Breast epithelium (tissue), 4 donors: ENCODE measurements around the gene STT3B. TPM values are rescaled to one million over a fixed set of nuclear protein-coding genes. Genes with fewer than 3 reads are reported as not detected.

Experiments
- DNase-seq, 2 donors: peaks; one replicate each; pipeline ENCODE4 v3.0.0-alpha.2; 2019; ENCODE audit warnings: low spot score in 2 of 2
- H3K27ac ChIP-seq, 2 donors: fragments of 200-600 bp; sonication (generic) in 1 of 2; one replicate each; pipeline ENCODE4 v1.5.1; 2016 to 2019; ENCODE audit warnings: mild to moderate bottlenecking in 1 of 2
- H3K27me3 ChIP-seq, 2 donors: fragments of 200-600 bp; sonication (generic) in 1 of 2; one replicate each; pipeline versions ENCODE4 v1.5.1 to v1.6.0; 2017 to 2019; ENCODE audit warnings: control low read depth in 1 of 2, mild to moderate bottlenecking in 1 of 2
- H3K36me3 ChIP-seq: fragments of 200-600 bp; one replicate; pipeline ENCODE4 v1.5.1; 2019
- H3K4me1 ChIP-seq, 2 donors: fragments of 200-600 bp; sonication (generic); one replicate each; pipeline ENCODE4 v1.5.1; 2016 to 2019; ENCODE audit warnings: control low read depth in 1 of 2
- H3K4me3 ChIP-seq, 3 donors: fragments of 200-600 bp; sonication (generic); 1 replicate in 2 of 3; 2 replicates in 1 of 3; pipeline ENCODE4 v1.5.1; 2016 to 2019; ENCODE audit warnings: mild to moderate bottlenecking in 3 of 3, moderate library complexity in 2 of 3
- H3K9me3 ChIP-seq, 2 donors: fragments of 200-600 bp; sonication (generic) in 1 of 2; one replicate each; pipeline ENCODE4 v1.5.1; 2016 to 2019; ENCODE audit warnings: control low read depth in 1 of 2
- POLR2A ChIP-seq: fragments of 450-650 bp; IDR thresholded peaks from one replicate; pipeline ENCODE4 v1.6.1; 2016; ENCODE audit warnings: antibody characterized with exemption, mild to moderate bottlenecking, moderate library complexity
- POLR2AphosphoS5 ChIP-seq, 3 donors: sonication (generic); formaldehyde crosslinking; IDR thresholded peaks; one replicate each; pipeline ENCODE4 v1.6.1; 2017; ENCODE audit warnings: antibody characterized with exemption in 3 of 3
- intact Hi-C: fragments of 100-400 bp; cut with DNase I; formaldehyde crosslinking; loops from one replicate; pipeline ENCODE4 v1.15.1; 2023; ENCODE audit warnings: low total_unique reads
- total RNA-seq, 3 donors: library from RNA; depleted of rRNA; stranded (reverse); fragments of >200 nt; gene quantifications; one replicate each; pipeline ENCODE4 v1.1.0, GENCODE V29; 2016
- TF ChIP-seq, protein P1 (sequence below), 3 donors: fragments of 450-650 bp; IDR thresholded peaks; one replicate each; pipeline ENCODE4 v1.5.1; 2016 to 2017; ENCODE audit warnings: antibody characterized with exemption in 3 of 3, mild to moderate bottlenecking in 3 of 3, moderate library complexity in 3 of 3

The STT3B gene
- total RNA-seq, 3 donors from 2014 or later, result 93.5 to 132 (median 109) TPM

DNA sequence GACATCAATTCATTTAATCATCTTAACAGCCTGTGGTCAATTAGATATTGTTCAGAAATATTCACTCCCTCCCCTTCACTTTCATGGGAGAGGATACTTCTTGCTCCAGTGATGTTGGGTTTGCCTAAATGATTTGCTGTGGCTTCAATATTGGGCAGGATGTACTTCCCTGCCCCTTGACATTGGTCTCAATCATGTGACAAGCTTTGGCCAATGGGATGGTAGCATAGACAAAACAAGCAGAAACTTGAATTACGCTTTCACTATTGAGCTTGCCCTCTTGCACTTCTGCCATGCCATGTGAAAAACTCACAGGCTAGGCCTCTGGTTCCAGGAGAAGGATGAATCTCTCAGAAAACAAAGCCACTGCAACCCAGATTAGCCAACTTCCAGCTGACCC lies 42.2 kb upstream of the STT3B start:
- no peaks in the 10 kb centered on the region for H3K9me3 ChIP-seq
- no peaks in the 10 kb centered on the region for H3K27me3 ChIP-seq
- H3K4me3 ChIP-seq, result no peak overlapping the region
- intact Hi-C loops, result no loop called here
- DNase-seq, result no peak
- no peak overlapping the region for H3K27ac ChIP-seq
- H3K4me1 ChIP-seq, result no peaks in the 10 kb centered on the region
- TF ChIP-seq POLR2AphosphoS5 (IDR thresholded peaks at IDR 0.05), result no peak
- TF ChIP-seq POLR2A, result no peak
- TF ChIP-seq, protein P1, sequence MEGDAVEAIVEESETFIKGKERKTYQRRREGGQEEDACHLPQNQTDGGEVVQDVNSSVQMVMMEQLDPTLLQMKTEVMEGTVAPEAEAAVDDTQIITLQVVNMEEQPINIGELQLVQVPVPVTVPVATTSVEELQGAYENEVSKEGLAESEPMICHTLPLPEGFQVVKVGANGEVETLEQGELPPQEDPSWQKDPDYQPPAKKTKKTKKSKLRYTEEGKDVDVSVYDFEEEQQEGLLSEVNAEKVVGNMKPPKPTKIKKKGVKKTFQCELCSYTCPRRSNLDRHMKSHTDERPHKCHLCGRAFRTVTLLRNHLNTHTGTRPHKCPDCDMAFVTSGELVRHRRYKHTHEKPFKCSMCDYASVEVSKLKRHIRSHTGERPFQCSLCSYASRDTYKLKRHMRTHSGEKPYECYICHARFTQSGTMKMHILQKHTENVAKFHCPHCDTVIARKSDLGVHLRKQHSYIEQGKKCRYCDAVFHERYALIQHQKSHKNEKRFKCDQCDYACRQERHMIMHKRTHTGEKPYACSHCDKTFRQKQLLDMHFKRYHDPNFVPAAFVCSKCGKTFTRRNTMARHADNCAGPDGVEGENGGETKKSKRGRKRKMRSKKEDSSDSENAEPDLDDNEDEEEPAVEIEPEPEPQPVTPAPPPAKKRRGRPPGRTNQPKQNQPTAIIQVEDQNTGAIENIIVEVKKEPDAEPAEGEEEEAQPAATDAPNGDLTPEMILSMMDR (IDR thresholded peaks at IDR 0.05), result no peak
- H3K36me3 ChIP-seq, result no peaks in the 10 kb centered on the region

DNA sequence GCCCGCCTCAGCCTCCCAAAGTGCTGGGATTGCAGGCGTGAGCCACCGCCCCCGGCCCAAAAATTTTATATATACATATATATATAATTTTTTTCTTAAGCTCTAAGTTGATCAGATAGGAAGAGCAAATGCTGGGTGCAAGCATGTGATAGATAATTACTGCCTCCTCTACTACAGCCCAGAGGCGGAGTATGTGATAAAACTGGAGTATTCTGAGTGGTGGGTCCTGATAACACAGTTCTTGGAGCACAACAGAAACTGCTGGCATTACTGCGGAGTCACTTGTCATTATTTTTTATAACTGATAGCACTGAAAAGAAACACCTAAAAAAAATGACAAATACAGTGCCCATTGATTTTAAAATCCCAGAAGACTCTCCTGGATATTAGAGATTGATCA lies 41.1 kb upstream of the STT3B start:
- TF ChIP-seq, protein P1 (IDR thresholded peaks at IDR 0.05), result no peak
- intact Hi-C loops, result no loop called here
- DNase-seq, result no peak
- H3K27ac ChIP-seq, result no peak overlapping the region
- no peaks in the 10 kb centered on the region for H3K27me3 ChIP-seq
- no peaks in the 10 kb centered on the region for H3K36me3 ChIP-seq
- H3K9me3 ChIP-seq, result no peaks in the 10 kb centered on the region
- no peaks in the 10 kb centered on the region for H3K4me1 ChIP-seq
- no peak overlapping the region for H3K4me3 ChIP-seq

DNA sequence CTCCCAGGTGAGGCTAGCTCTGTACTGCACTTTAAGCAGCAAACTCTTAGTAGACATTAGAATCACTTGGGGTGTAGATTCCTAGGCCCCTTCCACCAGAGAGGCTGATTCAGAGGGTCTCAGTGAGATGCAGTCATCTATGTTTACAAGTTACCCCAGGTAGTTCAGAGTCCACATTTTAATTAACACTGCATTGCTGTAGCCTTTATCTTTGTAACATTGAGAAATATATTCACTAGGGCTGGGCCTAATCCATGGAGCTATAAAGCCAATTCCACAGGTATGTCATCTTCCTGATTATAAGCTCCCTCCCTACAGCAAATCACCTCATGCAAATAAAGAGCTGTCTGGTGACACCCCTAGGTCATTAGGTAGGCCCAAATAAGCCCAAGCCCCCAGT lies 39.6 kb upstream of the STT3B start:
- H3K9me3 ChIP-seq, result no peaks in the 10 kb centered on the region
- no peak overlapping the region for H3K27ac ChIP-seq
- TF ChIP-seq, protein P1 (IDR thresholded peaks at IDR 0.05), result no peak
- no peak for TF ChIP-seq POLR2A
- no peak for TF ChIP-seq POLR2AphosphoS5 (IDR thresholded peaks at IDR 0.05)
- DNase-seq, result no peak
- no peak overlapping the region for H3K4me3 ChIP-seq
- intact Hi-C loops, result no loop called here
- H3K27me3 ChIP-seq, result no peaks in the 10 kb centered on the region
- H3K4me1 ChIP-seq, result no peaks in the 10 kb centered on the region
- H3K36me3 ChIP-seq, result no peaks in the 10 kb centered on the region

DNA sequence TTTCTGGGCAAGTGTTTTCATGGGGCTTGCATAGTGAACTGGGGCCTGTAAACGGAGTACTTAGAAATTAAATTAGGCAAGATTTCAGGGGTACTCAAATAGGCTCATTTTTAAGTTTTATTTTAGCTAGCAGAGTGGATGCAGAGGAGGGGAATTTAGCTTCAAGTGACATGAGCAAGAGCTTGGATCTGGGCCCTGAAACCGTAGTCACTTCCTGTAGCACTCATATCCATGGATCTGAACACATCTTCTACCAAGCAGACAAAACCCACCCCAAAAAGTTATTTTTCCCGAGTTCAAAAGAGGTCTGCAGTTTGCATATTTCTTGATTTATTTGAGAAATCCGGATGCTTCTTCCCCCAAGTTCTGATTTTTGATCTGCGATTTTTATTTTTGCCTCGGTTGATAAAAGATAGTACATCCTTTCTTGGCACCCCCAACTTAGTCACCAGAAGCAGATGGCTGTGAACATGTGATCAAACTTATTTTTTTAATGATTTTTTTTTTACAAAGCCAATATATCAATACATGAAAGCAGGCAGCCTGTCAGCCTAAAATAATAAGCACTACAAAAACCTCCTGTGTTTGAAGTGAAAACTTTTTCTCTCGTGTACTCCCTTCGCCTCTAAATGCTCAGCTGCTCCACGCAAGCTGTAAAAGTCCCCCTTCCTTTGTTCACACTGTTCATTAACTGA lies 36.6 kb upstream of the STT3B start:
- no peak for DNase-seq
- no peaks in the 10 kb centered on the region for H3K27me3 ChIP-seq
- TF ChIP-seq POLR2A, result no peak
- TF ChIP-seq POLR2AphosphoS5 (IDR thresholded peaks at IDR 0.05), result no peak
- TF ChIP-seq, protein P1 (IDR thresholded peaks at IDR 0.05), result no peak
- H3K36me3 ChIP-seq, result no peaks in the 10 kb centered on the region
- H3K4me3 ChIP-seq, result no peak overlapping the region
- intact Hi-C loops, result no loop called here
- no peaks in the 10 kb centered on the region for H3K9me3 ChIP-seq
- no peak overlapping the region for H3K27ac ChIP-seq
- H3K4me1 ChIP-seq, result no peaks in the 10 kb centered on the region

DNA sequence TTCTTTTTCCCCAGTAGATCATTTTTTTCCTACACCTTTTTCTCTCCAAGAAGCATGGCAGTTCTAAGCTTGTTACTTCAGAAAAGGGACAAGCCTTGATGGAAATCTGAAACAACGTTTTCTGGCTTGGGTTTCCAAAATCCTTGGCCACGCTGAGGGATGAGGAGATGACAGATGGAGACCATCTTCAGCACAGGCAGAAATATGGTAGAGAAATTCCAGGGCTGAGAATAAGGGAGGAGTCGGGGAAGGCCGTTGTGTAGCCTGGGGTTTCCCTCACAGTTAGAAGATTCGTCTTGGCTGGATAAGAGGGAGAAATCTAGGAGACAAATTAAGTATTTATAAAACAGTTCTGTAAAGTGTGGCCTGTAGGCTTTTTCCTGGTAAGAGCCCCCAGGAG lies 33.9 kb upstream of the STT3B start:
- intact Hi-C loops, result no loop called here
- DNase-seq, result no peak
- no peak overlapping the region for H3K27ac ChIP-seq
- H3K4me3 ChIP-seq, result no peak overlapping the region
- no peak for TF ChIP-seq POLR2A
- no peak for TF ChIP-seq POLR2AphosphoS5 (IDR thresholded peaks at IDR 0.05)
- TF ChIP-seq, protein P1 (IDR thresholded peaks at IDR 0.05), result no peak
- no peaks in the 10 kb centered on the region for H3K36me3 ChIP-seq
- no peaks in the 10 kb centered on the region for H3K9me3 ChIP-seq
- H3K27me3 ChIP-seq, result no peaks in the 10 kb centered on the region
- no peaks in the 10 kb centered on the region for H3K4me1 ChIP-seq
